Uterus (tissue), 2 donors: ENCODE data around the gene TCF4.

Source experiments
- POLR2A ChIP-seq, 2 donors: fragments of 450-650 bp; IDR thresholded peaks; one replicate each; pipeline ENCODE4 v1.6.1; 2016; ENCODE audit warnings: antibody characterized with exemption in 2 of 2, mild to moderate bottlenecking in 1 of 2, moderate library complexity in 1 of 2
- TF ChIP-seq, protein P1 (sequence below), 4 experiments: fragments of 200-600 bp in 2 of 4; fragments of 450-650 bp in 2 of 4; sonication (generic) in 2 of 4; IDR thresholded peaks; one replicate each; pipeline ENCODE4 v1.5.1; 2016 to 2019; ENCODE audit warnings: antibody characterized with exemption in 4 of 4, mild to moderate bottlenecking in 2 of 4, moderate library complexity in 1 of 4

DNA sequence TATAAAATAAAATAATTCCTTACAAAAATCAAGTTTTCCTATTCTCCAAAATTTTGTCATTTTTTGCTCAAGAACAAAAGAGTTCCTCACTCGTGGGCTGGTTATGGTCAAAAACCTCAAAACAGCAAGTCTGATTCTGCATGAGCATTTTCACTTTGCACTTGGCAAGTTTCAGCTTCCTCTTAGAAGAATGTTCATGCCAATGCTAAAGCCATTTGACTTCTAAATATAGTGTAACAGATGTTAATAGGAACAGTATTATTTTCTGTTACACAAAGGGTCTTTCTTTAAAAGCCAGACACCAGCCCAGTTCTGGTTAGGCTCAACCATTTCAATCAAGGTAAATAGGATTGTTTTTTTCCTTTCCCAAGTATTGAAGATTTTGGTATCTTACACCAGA lies 367.5 kb downstream of the TCF4 start:
- TF ChIP-seq, protein P1, sequence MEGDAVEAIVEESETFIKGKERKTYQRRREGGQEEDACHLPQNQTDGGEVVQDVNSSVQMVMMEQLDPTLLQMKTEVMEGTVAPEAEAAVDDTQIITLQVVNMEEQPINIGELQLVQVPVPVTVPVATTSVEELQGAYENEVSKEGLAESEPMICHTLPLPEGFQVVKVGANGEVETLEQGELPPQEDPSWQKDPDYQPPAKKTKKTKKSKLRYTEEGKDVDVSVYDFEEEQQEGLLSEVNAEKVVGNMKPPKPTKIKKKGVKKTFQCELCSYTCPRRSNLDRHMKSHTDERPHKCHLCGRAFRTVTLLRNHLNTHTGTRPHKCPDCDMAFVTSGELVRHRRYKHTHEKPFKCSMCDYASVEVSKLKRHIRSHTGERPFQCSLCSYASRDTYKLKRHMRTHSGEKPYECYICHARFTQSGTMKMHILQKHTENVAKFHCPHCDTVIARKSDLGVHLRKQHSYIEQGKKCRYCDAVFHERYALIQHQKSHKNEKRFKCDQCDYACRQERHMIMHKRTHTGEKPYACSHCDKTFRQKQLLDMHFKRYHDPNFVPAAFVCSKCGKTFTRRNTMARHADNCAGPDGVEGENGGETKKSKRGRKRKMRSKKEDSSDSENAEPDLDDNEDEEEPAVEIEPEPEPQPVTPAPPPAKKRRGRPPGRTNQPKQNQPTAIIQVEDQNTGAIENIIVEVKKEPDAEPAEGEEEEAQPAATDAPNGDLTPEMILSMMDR (IDR thresholded peaks at IDR 0.05): no peak
- TF ChIP-seq POLR2A (IDR thresholded peaks at IDR 0.05): no peak
